ENCODE results near the gene NLGN1.

DNA sequence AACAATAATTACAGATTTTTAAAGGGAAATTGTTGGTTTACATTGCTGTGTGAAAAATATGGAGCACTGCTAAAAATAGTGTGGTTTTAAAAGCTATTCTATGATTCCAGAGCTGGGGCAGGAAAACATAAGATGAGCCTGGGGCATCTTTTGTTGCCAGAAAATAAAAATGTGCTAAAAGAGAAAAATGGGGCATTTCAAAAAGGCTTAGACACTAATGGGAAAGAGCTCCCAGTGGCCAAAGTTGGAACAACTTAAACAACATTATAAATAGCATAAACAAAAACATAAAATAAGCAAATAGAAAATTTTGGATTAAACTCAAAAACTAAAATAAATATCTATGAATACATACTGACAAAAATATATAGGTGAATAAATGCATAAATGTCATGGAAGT lies 478.9 kb downstream of the NLGN1 start:
- TF ChIP-seq CTCF (IDR thresholded peaks at IDR 0.05) (no peak), POLR2AphosphoS5 (IDR thresholded peaks at IDR 0.05) (no peak), POLR2A (IDR thresholded peaks at IDR 0.05; ENCODE audit: low read depth) (no peak)
